Ascending aorta (tissue), 2 donors: ENCODE measurements around the gene KICS2. TPM values are rescaled to one million over a fixed set of nuclear protein-coding genes. Genes with fewer than 3 reads are reported as not detected.

ENCODE experiments used
- DNase-seq, 2 donors: peaks; one replicate each; pipeline ENCODE4 v3.0.0-alpha.2; 2019; ENCODE audit warnings: low spot score in 2 of 2
- H3K27ac ChIP-seq, 2 donors: fragments of 200-600 bp; sonication (generic); one replicate each; pipeline ENCODE4 v1.5.1; 2016 to 2017; ENCODE audit warnings: mild to moderate bottlenecking in 1 of 2
- H3K27me3 ChIP-seq: fragments of 200-600 bp; sonication (generic); one replicate; pipeline ENCODE4 v1.5.1; 2017
- H3K36me3 ChIP-seq, 2 donors: fragments of 200-600 bp; sonication (generic); one replicate each; pipeline ENCODE4 v1.5.1; 2016
- H3K4me1 ChIP-seq, 2 donors: fragments of 200-600 bp; sonication (generic); one replicate each; pipeline ENCODE4 v1.5.1; 2016 to 2017; ENCODE audit warnings: mild to moderate bottlenecking in 1 of 2
- H3K4me3 ChIP-seq, 2 donors: fragments of 200-600 bp; sonication (generic); one replicate each; pipeline ENCODE4 v1.5.1; 2016 to 2017; ENCODE audit warnings: mild to moderate bottlenecking in 1 of 2
- H3K9me3 ChIP-seq, 2 donors: fragments of 200-600 bp; sonication (generic); one replicate each; pipeline ENCODE4 v1.5.1; 2016
- CTCF ChIP-seq, 3 experiments: fragments of 200-600 bp in 2 of 3; fragments of 450-650 bp in 1 of 3; sonication (generic) in 2 of 3; IDR thresholded peaks; one replicate each; pipeline ENCODE4 v1.5.1; 2016 to 2019; ENCODE audit warnings: antibody characterized with exemption in 3 of 3, mild to moderate bottlenecking in 1 of 3, moderate library complexity in 1 of 3
- intact Hi-C: fragments of 100-400 bp; cut with DNase I; formaldehyde crosslinking; loops from one replicate; pipeline ENCODE4 v1.15.1; 2023
- total RNA-seq: library from RNA; depleted of rRNA; stranded (reverse); fragments of >200 nt; gene quantifications from one replicate; pipeline ENCODE4 v1.1.0, GENCODE V29; 2016

The KICS2 gene
- total RNA-seq, result 0.75 TPM

GRCh38 chr12:64222009-64222765, at the start of gene KICS2:
KICS2 (minus strand) TSS chr12:64222296; CDS start chr12:64222237, 59 bp downstream.
- Histone ChIP-seq H3K4me3 (peak within 1 kb of the TSS; percentile 74 to 79), H3K9me3 (no peaks in the 10 kb centered on the region), H3K27me3 (no peaks in the 10 kb centered on the region), H3K27ac (peak within 1 kb of the TSS; percentile 91 to 95), H3K4me1 (peaks cover 0 to 5% of the 10 kb centered on the region in 2 donors), H3K36me3 (no peaks in the 10 kb centered on the region)
- peak; percentile 78 to 96 for DNase-seq
- intact Hi-C loops, result loop anchor here (1.0 to 10.0 kb wide), 7 partner anchors 41 to 533 kb away; partner anchors contain the start of genes GNS, RXYLT1 and XPOT
- TF ChIP-seq CTCF (IDR thresholded peaks at IDR 0.05), result no peak

GRCh38 chr12:64270411-64270810, 48.3 kb upstream of the KICS2 start:
- H3K4me1 ChIP-seq, result no peaks in the 10 kb centered on the region
- H3K9me3 ChIP-seq, result no peaks in the 10 kb centered on the region
- H3K27ac ChIP-seq, result no peak overlapping the region
- intact Hi-C loops, result no loop called here
- no peak for DNase-seq
- H3K27me3 ChIP-seq, result no peaks in the 10 kb centered on the region
- H3K36me3 ChIP-seq, result no peaks in the 10 kb centered on the region
- TF ChIP-seq CTCF (IDR thresholded peaks at IDR 0.05), result no peak
- H3K4me3 ChIP-seq, result no peak overlapping the region

GRCh38 chr12:64269161-64269560, 47.1 kb upstream of the KICS2 start:
- Histone ChIP-seq H3K36me3 (no peaks in the 10 kb centered on the region), H3K9me3 (no peaks in the 10 kb centered on the region), H3K27ac (no peak overlapping the region), H3K4me1 (no peaks in the 10 kb centered on the region), H3K27me3 (no peaks in the 10 kb centered on the region), H3K4me3 (no peak overlapping the region)
- no peak for TF ChIP-seq CTCF (IDR thresholded peaks at IDR 0.05)
- intact Hi-C loops, result no loop called here
- DNase-seq, result no peak

- Histone ChIP-seq H3K4me3 (no peak overlapping the region), H3K4me1 (no peaks in the 10 kb centered on the region), H3K9me3 (no peaks in the 10 kb centered on the region), H3K36me3 (no peaks in the 10 kb centered on the region), H3K27ac (no peak overlapping the region), H3K27me3 (no peaks in the 10 kb centered on the region)
- TF ChIP-seq CTCF (IDR thresholded peaks at IDR 0.05), result no peak
- no peak for DNase-seq
- intact Hi-C loops, result no loop called here
Measured at GRCh38 chr12:64268409-64268808, 46.3 kb upstream of the KICS2 start.

GRCh38 chr12:64265839-64266238, 43.7 kb upstream of the KICS2 start:
- no peak for DNase-seq
- no peak for TF ChIP-seq CTCF (IDR thresholded peaks at IDR 0.05)
- Histone ChIP-seq H3K27me3 (no peaks in the 10 kb centered on the region), H3K4me3 (no peak overlapping the region), H3K36me3 (no peaks in the 10 kb centered on the region), H3K4me1 (no peaks in the 10 kb centered on the region), H3K27ac (no peak overlapping the region), H3K9me3 (no peaks in the 10 kb centered on the region)
- intact Hi-C loops, result no loop called here
